Right lobe of liver (tissue), 6 donors: ENCODE data around the gene CMTM5. TPM values are rescaled to one million over a fixed set of nuclear protein-coding genes. Genes with fewer than 3 reads are reported as not detected.
A peak's percentile ranks its signal among the peaks of the same experiment; 100 is the strongest.

Source experiments
- ATAC-seq, 4 donors: fragments of 200-7000 bp; cut with Tn5 transposase; one replicate each; pipeline ENCODE4 v1.9.1; 2020; ENCODE audit warnings: mild to moderate bottlenecking in 4 of 4, moderate library complexity in 4 of 4
- DNase-seq, 3 donors: peaks; one replicate each; pipeline ENCODE4 v3.0.0-alpha.2; 2020
- H3K27ac ChIP-seq, 3 donors: fragments of 200-600 bp; one replicate each; pipeline ENCODE4 v1.8.0; 2022
- H3K27me3 ChIP-seq, 2 donors: fragments of 200-600 bp; one replicate each; pipeline ENCODE4 v1.8.0; 2022
- H3K36me3 ChIP-seq, 4 donors: fragments of 200-600 bp; sonication (generic) in 1 of 4; one replicate each; pipeline versions ENCODE4 v1.5.1 to v1.8.0; 2017 to 2022; ENCODE audit warnings: control low read depth in 1 of 4
- H3K4me1 ChIP-seq, 4 donors: fragments of 200-600 bp; sonication (generic) in 1 of 4; one replicate each; pipeline versions ENCODE4 v1.5.1 to v1.8.0; 2017 to 2022; ENCODE audit warnings: control low read depth in 1 of 4
- H3K4me3 ChIP-seq, 3 donors: fragments of 200-600 bp; one replicate each; pipeline ENCODE4 v1.8.0; 2022
- H3K9me3 ChIP-seq, 4 donors: fragments of 200-600 bp; sonication (generic) in 1 of 4; one replicate each; pipeline versions ENCODE4 v1.5.1 to v1.8.0; 2017 to 2022; ENCODE audit warnings: control low read depth in 1 of 4
- CTCF ChIP-seq, 4 donors: fragments of 200-600 bp in 3 of 4; fragments of 450-650 bp in 1 of 4; IDR thresholded peaks; one replicate each; pipeline versions ENCODE4 v1.5.1 to v1.8.0; 2016 to 2022; ENCODE audit warnings: antibody characterized with exemption in 4 of 4, mild to moderate bottlenecking in 2 of 4
- POLR2A ChIP-seq: fragments of 450-650 bp; IDR thresholded peaks from one replicate; pipeline ENCODE4 v1.6.1; 2017; ENCODE audit warnings: antibody characterized with exemption, mild to moderate bottlenecking
- whole genome bisulfite sequencing: methylation state at CpG from one replicate; pipeline ENCODE4 v1.1.6; 2018; ENCODE audit warnings: low coverage, low lambda C conversion rate; ENCODE audit not compliant: insufficient coverage; ENCODE audit errors: missing lambda C conversion rate; 5-methylcytosine and 5-hydroxymethylcytosine counted together
- intact Hi-C, 2 donors: fragments of 100-400 bp; cut with DNase I; formaldehyde crosslinking; loops; one replicate each; pipeline versions ENCODE4 v1.11.2 to v1.14.1; 2022
- total RNA-seq, 6 experiments: library from RNA; depleted of rRNA in 2 of 6; stranded (reverse); fragments of >200 nt in 2 of 6; fragmentation: NEBNext Ultra II Directional in 3 of 6; extraction: Animal tissue kit (Norgen Biotek cat#: 25700) in 3 of 6; gene quantifications; one replicate each; pipeline versions ENCODE4 v1.1.0 to v1.2.4, GENCODE V29; 2016 to 2023
- donor health status: DM: no; HTN: yes; CAD: no.
- donor health status: DM: no; HTN: no; CAD: no.
- donor health status: DM: no; HTN: no; CAD: no.
- donor health status: DM: no; HTN: yes; CAD: no.
- donor health status: DM: no; HTN: yes; CAD: no.

The CMTM5 gene
- total RNA-seq, 6 experiments from 2014 or later, result 0.32 to 0.49 TPM; not detected in 4

GRCh38 chr14:23362200-23362599 is 14.6 kb upstream of the CMTM5 start:
- TF ChIP-seq CTCF (IDR thresholded peaks at IDR 0.05) (no peak), POLR2A (no peak)
- intact Hi-C loops, result no loop called here
- Histone ChIP-seq H3K9me3 (no peaks in the 10 kb centered on the region), H3K4me3 (no peak overlapping the region), H3K27ac (no peak overlapping the region), H3K27me3 (peaks cover 0 to 16% of the 10 kb centered on the region in 2 donors), H3K36me3 (no peaks in the 10 kb centered on the region), H3K4me1 (peaks cover 0 to 12% (median 0%) of the 10 kb centered on the region in 4 donors)
- 42% methylated on average over 3 of the region's 3 CpGs for WGBS
- DNase-seq (no peak), ATAC-seq (no peak)

- Histone ChIP-seq H3K4me1 (peaks cover 0 to 12% (median 0%) of the 10 kb centered on the region in 4 donors), H3K27ac (peak overlapping the region in 2 of 3 donors; percentile 44 to 47), H3K9me3 (no peaks in the 10 kb centered on the region), H3K27me3 (peaks cover 0 to 16% of the 10 kb centered on the region in 2 donors), H3K36me3 (no peaks in the 10 kb centered on the region), H3K4me3 (peak overlapping the region in 1 of 3 donors; percentile 35)
- ATAC-seq (no peak), DNase-seq (no peak)
- TF ChIP-seq CTCF (IDR thresholded peaks at IDR 0.05) (no peak), POLR2A (no peak)
- intact Hi-C loops, result no loop called here
- 16% methylated on average over 15 of the region's 21 CpGs for WGBS
Measured at GRCh38 chr14:23364164-23365035, 12.4 kb upstream of the CMTM5 start.

- no CpG with 5 or more reads among the region's 74 CpGs for WGBS
- peaks cover 0 to 12% (median 0%) of the 10 kb centered on the region in 4 donors for H3K4me1 ChIP-seq
- H3K4me3 ChIP-seq, result peak within 1 kb of the TSS in 2 of 3 donors; percentile 14 to 35
Measured at GRCh38 chr14:23365036-23365731, 11.7 kb upstream of the CMTM5 start, which contains the start of gene EFS. TSS of gene EFS (minus strand) at chr14:23365172. CDS start at chr14:23365025, 147 bp downstream.

More at GRCh38 chr14:23365036-23365731, 11.7 kb upstream of the CMTM5 start, which contains the start of gene EFS:
- H3K9me3 ChIP-seq, result no peaks in the 10 kb centered on the region
- DNase-seq (peak in 1 of 3 donors; percentile 47), ATAC-seq (peak; percentile 3 to 44 (median 22))
- intact Hi-C loops, result no loop called here
- H3K36me3 ChIP-seq, result no peaks in the 10 kb centered on the region
- TF ChIP-seq POLR2A, result no peak
- no peak for TF ChIP-seq CTCF (IDR thresholded peaks at IDR 0.05)
- peak within 1 kb of the TSS; percentile 44 to 47 (median 47) for H3K27ac ChIP-seq
- H3K27me3 ChIP-seq, result peaks cover 0 to 16% of the 10 kb centered on the region in 2 donors
